Left cardiac atrium (tissue), 4 donors: ENCODE data around the gene SOX18. TPM values are rescaled to one million over a fixed set of nuclear protein-coding genes. Genes with fewer than 3 reads are reported as not detected.

ENCODE experiments used
- ATAC-seq, 2 donors: fragments of 200-7000 bp; cut with Tn5 transposase; one replicate each; pipeline ENCODE4 v1.9.1; 2020; ENCODE audit warnings: mild to moderate bottlenecking in 2 of 2, moderate library complexity in 2 of 2
- DNase-seq: peaks from one replicate; pipeline ENCODE4 v3.0.0-alpha.2; 2020
- intact Hi-C, 2 donors: fragments of 100-400 bp; cut with DNase I; formaldehyde crosslinking; loops; one replicate each; pipeline versions ENCODE4 v1.14.1 to v1.15.1; 2022 to 2023
- total RNA-seq, 2 donors: library from RNA; stranded (reverse); fragmentation: NEBNext Ultra II Directional; extraction: Animal tissue kit (Norgen Biotek cat#: 25700); gene quantifications; one replicate each; pipeline ENCODE4 v1.2.1, GENCODE V29; 2021
- donor health status: DM: no; HTN: yes; CAD: no.
- donor health status: DM: no; HTN: yes; CAD: no; lungs with severe emphysema.
- donor health status: DM: yes; HTN: yes; CAD: no.
- donor health status: Dilated cardiomyopathy.

Gene SOX18
- total RNA-seq, 2 donors from 2014 or later = 39.4 to 83.4 TPM

- ATAC-seq (no peak), DNase-seq (no peak)
- intact Hi-C loops = no loop called here
Measured at GRCh38 chr20:64071341-64072332, 22.2 kb upstream of the SOX18 start.

DNA sequence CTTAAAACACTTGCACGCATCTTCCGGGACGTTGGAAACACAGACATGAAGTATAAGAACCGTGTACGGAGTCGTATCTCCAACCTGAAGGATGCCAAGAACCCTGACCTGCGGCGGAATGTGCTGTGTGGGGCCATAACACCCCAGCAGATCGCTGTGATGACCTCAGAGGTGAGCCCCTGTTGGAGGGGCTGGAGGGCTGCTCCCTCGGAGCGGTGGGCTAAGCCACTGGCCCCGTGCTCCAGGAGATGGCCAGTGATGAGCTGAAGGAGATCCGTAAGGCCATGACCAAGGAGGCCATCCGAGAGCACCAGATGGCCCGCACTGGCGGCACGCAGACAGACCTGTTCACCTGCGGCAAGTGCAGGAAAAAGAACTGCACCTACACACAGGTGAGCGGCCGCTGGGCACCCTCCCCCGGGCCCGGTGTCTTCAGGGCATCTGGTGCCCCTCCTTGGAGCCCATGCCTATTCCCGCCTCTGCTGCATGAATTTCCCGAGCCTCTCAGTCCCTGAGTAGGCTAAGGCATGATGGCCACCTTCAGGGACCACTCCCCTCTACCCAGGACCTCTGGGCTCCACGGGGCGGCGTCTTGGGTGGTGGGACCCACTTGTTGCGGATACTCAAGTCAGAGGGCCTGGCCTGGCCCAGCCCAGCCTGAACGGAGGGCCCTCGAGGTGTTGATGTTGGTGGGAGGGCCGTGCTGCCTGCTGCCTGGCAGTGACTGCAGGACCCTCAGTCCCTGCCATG, 21.0 kb upstream of the SOX18 start:
- no peak for ATAC-seq
- no peak for DNase-seq
- intact Hi-C loops = no loop called here

GRCh38 chr20:64069614-64070243, 20.3 kb upstream of the SOX18 start:
- ATAC-seq = peak in 1 of 2 donors; percentile 2
- no peak for DNase-seq
- intact Hi-C loops = no loop called here

- no peak for DNase-seq
- ATAC-seq = no peak
- intact Hi-C loops = no loop called here
Measured at GRCh38 chr20:64069209-64069613, 19.8 kb upstream of the SOX18 start.

- intact Hi-C loops = no loop called here
- ATAC-seq = no peak
- no peak for DNase-seq
Measured at GRCh38 chr20:64068386-64069208, 19.2 kb upstream of the SOX18 start.

- ATAC-seq = no peak
- no peak for DNase-seq
- intact Hi-C loops = no loop called here
Measured at GRCh38 chr20:64067733-64068307, 18.4 kb upstream of the SOX18 start.

GRCh38 chr20:64067005-64067632, 17.7 kb upstream of the SOX18 start:
- DNase-seq (no peak), ATAC-seq (no peak)
- intact Hi-C loops = no loop called here

- no peak for ATAC-seq
- intact Hi-C loops = no loop called here
Measured at GRCh38 chr20:64065974-64066343, 16.5 kb upstream of the SOX18 start.

GRCh38 chr20:64065062-64065973, 15.9 kb upstream of the SOX18 start:
- no peak for ATAC-seq
- intact Hi-C loops = no loop called here
- DNase-seq = no peak

More at GRCh38 chr20:64065974-64066343, 16.5 kb upstream of the SOX18 start:
- DNase-seq = peak; percentile 24

DNA sequence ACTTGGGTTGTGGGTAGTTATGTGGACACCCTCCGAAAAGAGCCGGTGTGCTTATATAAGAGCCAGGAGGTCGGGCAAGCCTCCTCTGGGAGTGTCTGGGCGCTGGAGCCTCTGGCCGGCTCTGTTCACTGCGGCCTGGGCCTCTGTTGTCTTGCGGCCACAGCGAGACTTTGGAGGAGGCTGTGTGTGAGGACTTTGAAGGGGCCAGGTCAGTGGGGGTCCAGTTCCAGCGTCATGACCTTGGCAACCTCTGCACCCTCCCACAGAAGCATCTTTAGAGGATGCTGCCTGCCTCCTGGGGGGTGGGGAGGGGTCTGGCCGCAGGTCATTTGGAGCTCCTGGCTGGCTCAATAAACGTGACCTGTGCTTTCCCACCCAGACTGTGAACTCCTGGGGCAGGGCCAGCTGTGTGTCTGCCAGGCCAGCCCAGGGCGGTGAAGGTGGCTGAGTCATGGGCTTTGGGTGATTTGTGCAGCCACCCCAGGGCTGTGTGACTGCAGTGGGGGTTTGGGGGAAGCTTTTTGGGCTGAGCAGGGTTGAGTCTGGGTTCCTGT, 14.8 kb upstream of the SOX18 start:
- peak in 1 of 2 donors; percentile 7 for ATAC-seq
- intact Hi-C loops = no loop called here

DNA sequence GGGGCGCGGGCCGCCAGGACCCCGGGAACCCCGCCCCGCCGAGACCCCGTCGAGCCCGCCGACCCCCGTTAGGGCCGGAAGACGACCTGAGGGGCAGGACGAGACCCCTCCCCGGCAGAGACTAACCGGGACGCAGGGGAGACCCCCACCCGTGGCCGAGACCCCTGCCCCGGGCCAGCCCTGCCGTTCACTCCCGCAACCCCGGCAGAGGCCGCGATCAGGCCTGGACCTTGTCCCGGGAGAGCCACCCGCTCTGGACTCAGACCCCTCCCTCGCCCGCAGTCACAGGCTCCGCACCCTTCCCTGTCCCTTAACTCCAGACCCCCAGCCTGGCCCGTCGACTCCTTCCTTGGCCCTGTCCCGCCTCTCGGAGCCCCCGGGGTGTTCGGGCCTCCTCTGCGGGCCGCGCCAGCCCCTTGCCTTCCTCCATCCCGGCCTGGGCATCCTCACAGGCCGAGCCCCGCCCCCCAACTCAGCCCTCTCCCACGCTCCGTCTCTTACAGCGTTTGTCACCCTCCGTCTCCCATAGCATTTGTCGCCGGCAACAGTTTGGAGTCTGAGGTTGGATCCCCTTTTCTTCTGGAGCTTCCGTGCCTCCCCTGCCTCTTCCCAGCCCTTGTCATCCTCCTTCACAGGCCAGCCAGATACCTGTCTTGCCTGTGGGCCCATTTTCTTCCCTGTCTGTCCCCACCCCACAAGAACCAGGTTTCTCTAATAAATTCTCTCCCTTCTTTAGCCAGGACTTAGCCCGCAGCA, 14.1 kb upstream of the SOX18 start:
- intact Hi-C loops = no loop called here
- DNase-seq = no peak
- peak; percentile 16 to 23 for ATAC-seq

More for the DNA sequence above, 14.8 kb upstream of the SOX18 start:
- peak; percentile 53 for DNase-seq

DNA sequence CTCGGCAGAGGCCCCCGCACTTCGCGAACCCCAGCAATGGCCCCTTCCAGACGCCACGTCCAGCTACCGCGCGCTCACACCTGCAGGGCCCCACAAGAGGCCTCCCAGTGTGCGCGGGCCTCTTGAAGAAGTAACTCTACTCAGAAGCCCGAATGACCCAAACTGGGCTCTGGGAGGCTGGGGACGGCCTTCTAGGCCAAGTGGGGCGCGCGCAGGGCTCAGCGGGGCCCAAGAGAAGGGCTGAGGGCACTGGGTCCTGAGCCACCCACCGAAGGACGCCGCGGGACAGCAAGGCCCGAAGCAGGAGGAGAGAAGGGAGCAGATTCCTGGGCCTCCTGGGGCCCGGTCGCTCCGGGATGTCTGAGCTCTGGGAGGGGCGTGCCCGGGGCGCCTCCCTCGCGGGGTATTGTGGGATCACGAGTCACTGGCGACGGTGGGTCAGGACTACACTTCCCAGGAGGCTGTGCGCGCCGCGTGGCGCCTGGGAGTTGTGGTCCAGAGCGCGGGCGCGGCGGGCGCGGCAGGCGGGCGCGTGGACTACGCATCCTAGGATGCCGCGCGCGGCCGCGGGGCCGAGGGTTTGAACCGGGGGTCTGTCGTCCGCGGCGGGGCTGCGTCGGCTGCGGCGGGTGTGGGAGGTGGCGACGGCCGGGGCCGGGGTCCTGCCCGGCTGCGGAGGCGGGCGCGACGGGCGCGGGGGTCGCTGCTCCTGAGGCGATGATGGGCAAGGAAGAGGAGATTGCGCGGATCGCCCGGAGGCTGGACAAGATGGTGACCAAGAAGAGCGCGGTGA, 13.4 kb upstream of the SOX18 start, which contains the start of gene TCEA2:
TCEA2 (plus strand) TSS at position 603 of the 793 bp plus-strand sequence; CDS start at position 718, 115 bp downstream.
- DNase-seq = peak; percentile 99
- intact Hi-C loops = no loop called here
- ATAC-seq = peak; percentile 95 to 96

- no peak for ATAC-seq
- intact Hi-C loops = no loop called here
- DNase-seq = no peak
Measured at GRCh38 chr20:64062276-64062595, 12.8 kb upstream of the SOX18 start.

- ATAC-seq = no peak
- intact Hi-C loops = loop anchor here in 1 of 2 donors (5.0 kb wide), 1 partner anchor 76 kb away; the partner anchor contains the start of gene PRPF6
- DNase-seq = no peak
Measured at GRCh38 chr20:64058536-64058935, 9.1 kb upstream of the SOX18 start.
